GM23338 (cell line): ENCODE data around the gene SPON2. TPM values are rescaled to one million over a fixed set of nuclear protein-coding genes. Genes with fewer than 3 reads are reported as not detected.

Experiments used
- ATAC-seq: fragments of 200-7000 bp; cut with Tn5 transposase; 3 replicates; pipeline ENCODE4 v1.9.1; 2020
- DNase-seq: peaks from one replicate; pipeline ENCODE4 v3.0.0-alpha.2; 2015; ENCODE audit warnings: low spot score
- H2AFZ ChIP-seq: fragments of 200-600 bp; sonication (generic); 2 replicates; pipeline ENCODE4 v1.8.0; 2016; ENCODE audit warnings: antibody characterized with exemption, mild to moderate bottlenecking, moderate library complexity
- H3F3A ChIP-seq: fragments of 200-600 bp; sonication (generic); replicated peaks from 2 replicates; pipeline ENCODE4 v1.8.0; 2017; ENCODE audit warnings: antibody characterized with exemption, mixed run types, low read depth
- H3K27ac ChIP-seq: fragments of 200-600 bp; sonication (generic); 2 replicates; pipeline ENCODE4 v1.6.1; 2016; ENCODE audit warnings: low read depth
- H3K27me3 ChIP-seq: fragments of 200-600 bp; sonication (generic); 2 replicates; pipeline ENCODE4 v1.8.0; 2016; ENCODE audit warnings: mild to moderate bottlenecking, mixed run types, moderate library complexity; ENCODE audit not compliant: insufficient read depth
- H3K36me3 ChIP-seq: fragments of 200-600 bp; sonication (generic); 2 replicates; pipeline ENCODE4 v1.8.0; 2016; ENCODE audit warnings: mild to moderate bottlenecking; ENCODE audit not compliant: insufficient read depth
- H3K4me1 ChIP-seq: fragments of 200-600 bp; sonication (generic); 2 replicates; pipeline ENCODE4 v1.8.0; 2016; ENCODE audit warnings: mild to moderate bottlenecking, moderate library complexity; ENCODE audit not compliant: insufficient read depth
- H3K4me2 ChIP-seq: fragments of 200-600 bp; sonication (generic); 2 replicates; pipeline ENCODE4 v1.7.1; 2017; ENCODE audit warnings: mixed run types
- H3K4me3 ChIP-seq: fragments of 200-600 bp; sonication (generic); 2 replicates; pipeline ENCODE4 v1.6.1; 2016; ENCODE audit warnings: mixed run types
- H3K79me2 ChIP-seq: fragments of 200-600 bp; sonication (generic); replicated peaks from 2 replicates; pipeline ENCODE4 v1.8.0; 2017; ENCODE audit warnings: mild to moderate bottlenecking; ENCODE audit not compliant: insufficient read depth
- H3K9me2 ChIP-seq: fragments of 200-600 bp; sonication (generic); 2 replicates; pipeline ENCODE4 v1.8.0; 2017; ENCODE audit not compliant: insufficient read depth
- H4K20me1 ChIP-seq: fragments of 200-600 bp; sonication (generic); replicated peaks from 2 replicates; pipeline ENCODE4 v1.8.0; 2017; ENCODE audit warnings: mild to moderate bottlenecking; ENCODE audit not compliant: insufficient read depth
- H3K27ac Mint-ChIP-seq: 2 replicates; pipeline ENCODE4 v1.8.0; 2020; ENCODE audit warnings: inconsistent platforms, mild to moderate bottlenecking, moderate library complexity, mixed read lengths
- H3K27me3 Mint-ChIP-seq: 3 replicates; pipeline ENCODE4 v1.8.0; 2022; ENCODE audit warnings: low read depth, mild to moderate bottlenecking, moderate library complexity, mixed read lengths, inconsistent platforms; ENCODE audit not compliant: insufficient read depth, poor library complexity
- H3K36me3 Mint-ChIP-seq: 3 replicates; pipeline ENCODE4 v1.8.0; 2021; ENCODE audit warnings: low read depth, mild to moderate bottlenecking, inconsistent platforms, moderate library complexity, mixed read lengths
- H3K4me1 Mint-ChIP-seq: 3 replicates; pipeline ENCODE4 v1.8.0; 2020; ENCODE audit warnings: mild to moderate bottlenecking, inconsistent platforms, mixed read lengths
- H3K4me3 Mint-ChIP-seq: 3 replicates; pipeline ENCODE4 v1.8.0; 2021; ENCODE audit warnings: moderate library complexity, mild to moderate bottlenecking, inconsistent platforms, mixed read lengths
- H3K9me3 Mint-ChIP-seq: 3 replicates; pipeline ENCODE4 v1.8.0; 2020; ENCODE audit warnings: moderate library complexity, mild to moderate bottlenecking, inconsistent platforms, mixed read lengths
- EZH2phosphoT487 ChIP-seq: fragments of 200-600 bp; sonication (generic); IDR thresholded peaks from one replicate; pipeline ENCODE4 v1.8.1; 2018; ENCODE audit warnings: antibody characterized with exemption; ENCODE audit not compliant: unreplicated experiment
- JUNB ChIP-seq: IDR thresholded peaks from one replicate; pipeline ENCODE4 v1.6.1; 2016; ENCODE audit warnings: antibody characterized with exemption; ENCODE audit not compliant: unreplicated experiment
- NANOG ChIP-seq: IDR thresholded peaks from 2 replicates; pipeline ENCODE4 v1.6.1; 2016; ENCODE audit warnings: antibody characterized with exemption, borderline replicate concordance
- POLR2AphosphoS5 ChIP-seq: IDR thresholded peaks from 2 replicates; pipeline ENCODE4 v1.6.1; 2016; ENCODE audit warnings: antibody characterized with exemption, low read depth
- STAT1 ChIP-seq: IDR thresholded peaks from one replicate; pipeline ENCODE4 v1.6.1; 2016; ENCODE audit warnings: antibody characterized with exemption; ENCODE audit not compliant: unreplicated experiment
- ZNF114 ChIP-seq: fragments of 250-450 bp; sonication (Bioruptor Pico); IDR thresholded peaks from 2 replicates; pipeline ENCODE4 v1.5.0; 2020; ENCODE audit warnings: mild to moderate bottlenecking, moderate library complexity
- ZNF331 ChIP-seq: fragments of 250-450 bp; sonication (Bioruptor Pico); IDR thresholded peaks from 2 replicates; pipeline ENCODE4 v1.5.0; 2020; ENCODE audit warnings: low read depth, mild to moderate bottlenecking, moderate library complexity
- polyA plus RNA-seq: library from polyadenylated mRNA; unstranded; fragments of >200 nt; fragmentation: Nextera tagmentation; extraction: Ambion mirVana; gene quantifications from 2 replicates; pipeline ENCODE4 v1.2.1, GENCODE V29; 2016
- total RNA-seq: library from RNA; depleted of rRNA; stranded (reverse); fragments of >200 nt; shearing (Covaris generic); gene quantifications from 2 replicates; pipeline ENCODE4 v1.2.3, GENCODE V29; 2014
- TF ChIP-seq, protein P1 (sequence below): fragments of 250-450 bp; sonication (Bioruptor Pico); IDR thresholded peaks from 2 replicates; pipeline ENCODE4 v1.5.0; 2020; ENCODE audit warnings: mild to moderate bottlenecking, moderate library complexity
- TF ChIP-seq, protein P2 (sequence below): IDR thresholded peaks from 2 replicates; pipeline ENCODE4 v1.6.1; 2016; ENCODE audit warnings: antibody characterized with exemption
- TF ChIP-seq, protein P3 (sequence below): IDR thresholded peaks from one replicate; pipeline ENCODE4 v1.6.1; 2018; ENCODE audit warnings: antibody characterized with exemption; ENCODE audit not compliant: unreplicated experiment
- TF ChIP-seq, protein P4 (sequence below), 2 experiments: fragments of 200-600 bp in 1 of 2; sonication (generic) in 1 of 2; conservative IDR thresholded peaks; 2 replicates each; pipeline versions ENCODE4 v1.5.1 to v1.6.1; 2016 to 2017; ENCODE audit warnings: antibody characterized with exemption in 2 of 2, low read depth in 2 of 2, mild to moderate bottlenecking in 2 of 2, moderate library complexity in 1 of 2

The SPON2 gene
- total and polyA plus RNA-seq, 2 experiments from 2014 or later, result 2.1 to 2.4 TPM

DNA sequence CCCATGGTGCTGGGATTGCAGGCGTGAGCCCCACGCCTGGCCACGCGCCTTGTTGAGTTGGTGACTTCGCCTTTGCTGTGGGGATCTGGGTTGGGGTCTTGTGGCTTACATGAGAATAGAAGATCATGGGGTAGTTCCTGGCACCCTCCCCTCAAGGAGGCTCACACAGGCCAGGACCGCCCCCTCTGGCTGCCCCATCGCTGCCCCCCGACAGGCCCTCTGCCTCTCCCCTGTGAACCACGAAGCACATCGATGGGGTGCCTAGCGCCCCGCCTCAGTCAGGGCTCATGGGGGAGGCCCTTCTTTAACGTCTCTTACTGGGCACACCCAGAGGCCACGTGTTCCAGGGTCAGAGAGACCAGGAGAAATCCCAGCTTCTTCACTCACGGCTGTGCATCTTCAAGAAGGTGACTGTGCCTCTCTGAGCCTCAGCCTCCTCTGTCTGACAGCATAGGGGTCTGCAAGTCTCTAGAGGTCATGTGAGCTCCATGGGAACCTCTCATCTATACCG lies 23.6 kb upstream of the SPON2 start (continued):
- TF ChIP-seq, protein P1, sequence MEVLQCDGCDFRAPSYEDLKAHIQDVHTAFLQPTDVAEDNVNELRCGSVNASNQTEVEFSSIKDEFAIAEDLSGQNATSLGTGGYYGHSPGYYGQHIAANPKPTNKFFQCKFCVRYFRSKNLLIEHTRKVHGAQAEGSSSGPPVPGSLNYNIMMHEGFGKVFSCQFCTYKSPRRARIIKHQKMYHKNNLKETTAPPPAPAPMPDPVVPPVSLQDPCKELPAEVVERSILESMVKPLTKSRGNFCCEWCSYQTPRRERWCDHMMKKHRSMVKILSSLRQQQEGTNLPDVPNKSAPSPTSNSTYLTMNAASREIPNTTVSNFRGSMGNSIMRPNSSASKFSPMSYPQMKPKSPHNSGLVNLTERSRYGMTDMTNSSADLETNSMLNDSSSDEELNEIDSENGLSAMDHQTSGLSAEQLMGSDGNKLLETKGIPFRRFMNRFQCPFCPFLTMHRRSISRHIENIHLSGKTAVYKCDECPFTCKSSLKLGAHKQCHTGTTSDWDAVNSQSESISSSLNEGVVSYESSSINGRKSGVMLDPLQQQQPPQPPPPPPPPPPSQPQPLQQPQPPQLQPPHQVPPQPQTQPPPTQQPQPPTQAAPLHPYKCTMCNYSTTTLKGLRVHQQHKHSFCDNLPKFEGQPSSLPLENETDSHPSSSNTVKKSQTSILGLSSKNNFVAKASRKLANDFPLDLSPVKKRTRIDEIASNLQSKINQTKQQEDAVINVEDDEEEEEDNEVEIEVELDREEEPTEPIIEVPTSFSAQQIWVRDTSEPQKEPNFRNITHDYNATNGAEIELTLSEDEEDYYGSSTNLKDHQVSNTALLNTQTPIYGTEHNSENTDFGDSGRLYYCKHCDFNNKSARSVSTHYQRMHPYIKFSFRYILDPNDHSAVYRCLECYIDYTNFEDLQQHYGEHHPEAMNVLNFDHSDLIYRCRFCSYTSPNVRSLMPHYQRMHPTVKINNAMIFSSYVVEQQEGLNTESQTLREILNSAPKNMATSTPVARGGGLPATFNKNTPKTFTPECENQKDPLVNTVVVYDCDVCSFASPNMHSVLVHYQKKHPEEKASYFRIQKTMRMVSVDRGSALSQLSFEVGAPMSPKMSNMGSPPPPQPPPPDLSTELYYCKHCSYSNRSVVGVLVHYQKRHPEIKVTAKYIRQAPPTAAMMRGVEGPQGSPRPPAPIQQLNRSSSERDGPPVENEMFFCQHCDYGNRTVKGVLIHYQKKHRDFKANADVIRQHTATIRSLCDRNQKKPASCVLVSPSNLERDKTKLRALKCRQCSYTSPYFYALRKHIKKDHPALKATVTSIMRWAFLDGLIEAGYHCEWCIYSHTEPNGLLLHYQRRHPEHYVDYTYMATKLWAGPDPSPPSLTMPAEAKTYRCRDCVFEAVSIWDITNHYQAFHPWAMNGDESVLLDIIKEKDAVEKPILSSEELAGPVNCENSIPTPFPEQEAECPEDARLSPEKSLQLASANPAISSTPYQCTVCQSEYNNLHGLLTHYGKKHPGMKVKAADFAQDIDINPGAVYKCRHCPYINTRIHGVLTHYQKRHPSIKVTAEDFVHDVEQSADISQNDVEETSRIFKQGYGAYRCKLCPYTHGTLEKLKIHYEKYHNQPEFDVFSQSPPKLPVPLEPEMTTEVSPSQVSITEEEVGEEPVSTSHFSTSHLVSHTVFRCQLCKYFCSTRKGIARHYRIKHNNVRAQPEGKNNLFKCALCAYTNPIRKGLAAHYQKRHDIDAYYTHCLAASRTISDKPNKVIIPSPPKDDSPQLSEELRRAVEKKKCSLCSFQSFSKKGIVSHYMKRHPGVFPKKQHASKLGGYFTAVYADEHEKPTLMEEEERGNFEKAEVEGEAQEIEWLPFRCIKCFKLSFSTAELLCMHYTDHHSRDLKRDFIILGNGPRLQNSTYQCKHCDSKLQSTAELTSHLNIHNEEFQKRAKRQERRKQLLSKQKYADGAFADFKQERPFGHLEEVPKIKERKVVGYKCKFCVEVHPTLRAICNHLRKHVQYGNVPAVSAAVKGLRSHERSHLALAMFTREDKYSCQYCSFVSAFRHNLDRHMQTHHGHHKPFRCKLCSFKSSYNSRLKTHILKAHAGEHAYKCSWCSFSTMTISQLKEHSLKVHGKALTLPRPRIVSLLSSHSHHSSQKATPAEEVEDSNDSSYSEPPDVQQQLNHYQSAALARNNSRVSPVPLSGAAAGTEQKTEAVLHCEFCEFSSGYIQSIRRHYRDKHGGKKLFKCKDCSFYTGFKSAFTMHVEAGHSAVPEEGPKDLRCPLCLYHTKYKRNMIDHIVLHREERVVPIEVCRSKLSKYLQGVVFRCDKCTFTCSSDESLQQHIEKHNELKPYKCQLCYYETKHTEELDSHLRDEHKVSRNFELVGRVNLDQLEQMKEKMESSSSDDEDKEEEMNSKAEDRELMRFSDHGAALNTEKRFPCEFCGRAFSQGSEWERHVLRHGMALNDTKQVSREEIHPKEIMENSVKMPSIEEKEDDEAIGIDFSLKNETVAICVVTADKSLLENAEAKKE, result no peak

DNA sequence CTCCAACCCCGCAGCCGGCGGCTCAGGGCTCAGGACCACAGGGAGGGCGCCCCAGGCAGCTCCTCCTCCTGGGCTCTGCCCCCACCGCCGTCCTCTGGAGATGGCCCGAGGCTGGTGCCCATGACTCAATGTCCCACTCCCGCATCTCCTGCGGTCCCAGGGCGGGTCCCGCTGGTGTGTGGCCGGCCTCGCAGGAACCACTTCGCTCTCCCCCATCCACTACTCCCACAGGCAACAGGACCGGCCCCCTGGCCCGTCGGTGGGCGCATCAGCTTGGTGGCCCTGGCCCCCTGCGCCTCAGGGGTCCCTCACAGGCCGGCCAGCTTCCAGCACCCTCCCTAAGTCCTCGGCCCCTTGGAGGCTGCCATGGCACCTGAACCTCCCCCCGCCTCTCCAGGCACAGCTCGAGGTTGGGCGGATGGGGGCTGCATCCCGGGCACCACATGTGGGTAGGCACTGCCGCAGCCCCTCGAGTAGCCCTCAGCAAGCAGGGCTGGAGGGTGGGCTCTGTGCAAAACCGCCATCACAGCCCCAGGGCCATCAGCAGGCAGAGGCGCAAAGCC lies 22.8 kb upstream of the SPON2 start:
- Histone ChIP-seq H3K27me3 (no peaks in the 10 kb centered on the region), H3K27ac (no peak overlapping the region), H3F3A (no peaks in the 10 kb centered on the region), H4K20me1 (no peaks in the 10 kb centered on the region), H3K4me1 (no peaks in the 10 kb centered on the region), H3K36me3 (no peaks in the 10 kb centered on the region), H3K9me2 (no peaks in the 10 kb centered on the region), H3K79me2 (no peaks in the 10 kb centered on the region), H3K4me3 (no peak overlapping the region), H2AFZ (no peak overlapping the region), H3K4me2 (no peak overlapping the region)
- ATAC-seq (no peak), DNase-seq (no peak)
- no peak overlapping the region for H3K27ac Mint-ChIP-seq
- peaks cover 6% of the 10 kb centered on the region for H3K27me3 Mint-ChIP-seq
- H3K9me3 Mint-ChIP-seq, result no peaks in the 10 kb centered on the region
- no peaks in the 10 kb centered on the region for H3K4me1 Mint-ChIP-seq
- H3K4me3 Mint-ChIP-seq, result no peak overlapping the region
- H3K36me3 Mint-ChIP-seq, result no peaks in the 10 kb centered on the region
- TF ChIP-seq NANOG (no peak), EZH2phosphoT487 (no peak), JUNB (no peak), ZNF114 (CRISPR knock-in tag) (no peak), STAT1 (no peak), POLR2AphosphoS5 (no peak), ZNF331 (CRISPR knock-in tag) (no peak)
- TF ChIP-seq, protein P2, sequence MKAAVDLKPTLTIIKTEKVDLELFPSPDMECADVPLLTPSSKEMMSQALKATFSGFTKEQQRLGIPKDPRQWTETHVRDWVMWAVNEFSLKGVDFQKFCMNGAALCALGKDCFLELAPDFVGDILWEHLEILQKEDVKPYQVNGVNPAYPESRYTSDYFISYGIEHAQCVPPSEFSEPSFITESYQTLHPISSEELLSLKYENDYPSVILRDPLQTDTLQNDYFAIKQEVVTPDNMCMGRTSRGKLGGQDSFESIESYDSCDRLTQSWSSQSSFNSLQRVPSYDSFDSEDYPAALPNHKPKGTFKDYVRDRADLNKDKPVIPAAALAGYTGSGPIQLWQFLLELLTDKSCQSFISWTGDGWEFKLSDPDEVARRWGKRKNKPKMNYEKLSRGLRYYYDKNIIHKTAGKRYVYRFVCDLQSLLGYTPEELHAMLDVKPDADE, result no peak
- TF ChIP-seq, protein P3, sequence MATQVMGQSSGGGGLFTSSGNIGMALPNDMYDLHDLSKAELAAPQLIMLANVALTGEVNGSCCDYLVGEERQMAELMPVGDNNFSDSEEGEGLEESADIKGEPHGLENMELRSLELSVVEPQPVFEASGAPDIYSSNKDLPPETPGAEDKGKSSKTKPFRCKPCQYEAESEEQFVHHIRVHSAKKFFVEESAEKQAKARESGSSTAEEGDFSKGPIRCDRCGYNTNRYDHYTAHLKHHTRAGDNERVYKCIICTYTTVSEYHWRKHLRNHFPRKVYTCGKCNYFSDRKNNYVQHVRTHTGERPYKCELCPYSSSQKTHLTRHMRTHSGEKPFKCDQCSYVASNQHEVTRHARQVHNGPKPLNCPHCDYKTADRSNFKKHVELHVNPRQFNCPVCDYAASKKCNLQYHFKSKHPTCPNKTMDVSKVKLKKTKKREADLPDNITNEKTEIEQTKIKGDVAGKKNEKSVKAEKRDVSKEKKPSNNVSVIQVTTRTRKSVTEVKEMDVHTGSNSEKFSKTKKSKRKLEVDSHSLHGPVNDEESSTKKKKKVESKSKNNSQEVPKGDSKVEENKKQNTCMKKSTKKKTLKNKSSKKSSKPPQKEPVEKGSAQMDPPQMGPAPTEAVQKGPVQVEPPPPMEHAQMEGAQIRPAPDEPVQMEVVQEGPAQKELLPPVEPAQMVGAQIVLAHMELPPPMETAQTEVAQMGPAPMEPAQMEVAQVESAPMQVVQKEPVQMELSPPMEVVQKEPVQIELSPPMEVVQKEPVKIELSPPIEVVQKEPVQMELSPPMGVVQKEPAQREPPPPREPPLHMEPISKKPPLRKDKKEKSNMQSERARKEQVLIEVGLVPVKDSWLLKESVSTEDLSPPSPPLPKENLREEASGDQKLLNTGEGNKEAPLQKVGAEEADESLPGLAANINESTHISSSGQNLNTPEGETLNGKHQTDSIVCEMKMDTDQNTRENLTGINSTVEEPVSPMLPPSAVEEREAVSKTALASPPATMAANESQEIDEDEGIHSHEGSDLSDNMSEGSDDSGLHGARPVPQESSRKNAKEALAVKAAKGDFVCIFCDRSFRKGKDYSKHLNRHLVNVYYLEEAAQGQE, result no peak
- TF ChIP-seq, protein P4, sequence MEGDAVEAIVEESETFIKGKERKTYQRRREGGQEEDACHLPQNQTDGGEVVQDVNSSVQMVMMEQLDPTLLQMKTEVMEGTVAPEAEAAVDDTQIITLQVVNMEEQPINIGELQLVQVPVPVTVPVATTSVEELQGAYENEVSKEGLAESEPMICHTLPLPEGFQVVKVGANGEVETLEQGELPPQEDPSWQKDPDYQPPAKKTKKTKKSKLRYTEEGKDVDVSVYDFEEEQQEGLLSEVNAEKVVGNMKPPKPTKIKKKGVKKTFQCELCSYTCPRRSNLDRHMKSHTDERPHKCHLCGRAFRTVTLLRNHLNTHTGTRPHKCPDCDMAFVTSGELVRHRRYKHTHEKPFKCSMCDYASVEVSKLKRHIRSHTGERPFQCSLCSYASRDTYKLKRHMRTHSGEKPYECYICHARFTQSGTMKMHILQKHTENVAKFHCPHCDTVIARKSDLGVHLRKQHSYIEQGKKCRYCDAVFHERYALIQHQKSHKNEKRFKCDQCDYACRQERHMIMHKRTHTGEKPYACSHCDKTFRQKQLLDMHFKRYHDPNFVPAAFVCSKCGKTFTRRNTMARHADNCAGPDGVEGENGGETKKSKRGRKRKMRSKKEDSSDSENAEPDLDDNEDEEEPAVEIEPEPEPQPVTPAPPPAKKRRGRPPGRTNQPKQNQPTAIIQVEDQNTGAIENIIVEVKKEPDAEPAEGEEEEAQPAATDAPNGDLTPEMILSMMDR (conservative IDR thresholded peaks at IDR 0.05; ENCODE audit: low read depth in 2 of 2), result no peak
